ENCODE results near the gene PRKAG2.

DNA sequence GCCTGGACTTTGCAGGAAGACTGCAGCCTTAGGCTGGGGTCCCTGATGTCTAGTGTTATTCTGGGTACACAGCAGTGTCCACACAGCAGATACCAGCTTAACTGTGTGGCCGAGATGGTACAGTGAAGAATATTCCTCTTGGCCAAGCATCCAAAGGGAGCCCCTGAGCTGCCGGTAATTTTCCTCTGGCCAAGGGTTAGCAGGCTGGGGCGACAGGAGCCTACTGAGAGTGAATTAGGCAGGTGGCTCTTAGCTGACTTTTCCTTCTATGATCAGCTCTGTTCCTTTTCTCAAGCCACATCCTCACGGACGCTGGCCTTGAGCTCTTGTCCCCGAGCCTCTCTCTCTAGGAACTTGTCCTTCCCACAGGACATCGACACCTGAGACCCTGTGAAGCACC lies 29.8 kb downstream of the PRKAG2 start:
- TF ChIP-seq, protein P1, sequence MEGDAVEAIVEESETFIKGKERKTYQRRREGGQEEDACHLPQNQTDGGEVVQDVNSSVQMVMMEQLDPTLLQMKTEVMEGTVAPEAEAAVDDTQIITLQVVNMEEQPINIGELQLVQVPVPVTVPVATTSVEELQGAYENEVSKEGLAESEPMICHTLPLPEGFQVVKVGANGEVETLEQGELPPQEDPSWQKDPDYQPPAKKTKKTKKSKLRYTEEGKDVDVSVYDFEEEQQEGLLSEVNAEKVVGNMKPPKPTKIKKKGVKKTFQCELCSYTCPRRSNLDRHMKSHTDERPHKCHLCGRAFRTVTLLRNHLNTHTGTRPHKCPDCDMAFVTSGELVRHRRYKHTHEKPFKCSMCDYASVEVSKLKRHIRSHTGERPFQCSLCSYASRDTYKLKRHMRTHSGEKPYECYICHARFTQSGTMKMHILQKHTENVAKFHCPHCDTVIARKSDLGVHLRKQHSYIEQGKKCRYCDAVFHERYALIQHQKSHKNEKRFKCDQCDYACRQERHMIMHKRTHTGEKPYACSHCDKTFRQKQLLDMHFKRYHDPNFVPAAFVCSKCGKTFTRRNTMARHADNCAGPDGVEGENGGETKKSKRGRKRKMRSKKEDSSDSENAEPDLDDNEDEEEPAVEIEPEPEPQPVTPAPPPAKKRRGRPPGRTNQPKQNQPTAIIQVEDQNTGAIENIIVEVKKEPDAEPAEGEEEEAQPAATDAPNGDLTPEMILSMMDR (IDR thresholded peaks at IDR 0.05) = no peak
- TF ChIP-seq POLR2A (IDR thresholded peaks at IDR 0.05) = no peak

Data from Peyer's patch (tissue), 4 donors.